Lower leg skin (tissue), 3 donors: ENCODE measurements around the gene PYGO2.

ENCODE experiments used
- POLR2A ChIP-seq, 2 donors: fragments of 450-650 bp; IDR thresholded peaks; one replicate each; pipeline ENCODE4 v1.6.1; 2016 to 2017; ENCODE audit warnings: antibody characterized with exemption in 2 of 2, mild to moderate bottlenecking in 1 of 2, moderate library complexity in 1 of 2
- TF ChIP-seq, protein P1 (sequence below), 3 donors: fragments of 450-650 bp; IDR thresholded peaks; one replicate each; pipeline ENCODE4 v1.5.1; 2016; ENCODE audit warnings: antibody characterized with exemption in 3 of 3, mild to moderate bottlenecking in 3 of 3, moderate library complexity in 2 of 3

DNA sequence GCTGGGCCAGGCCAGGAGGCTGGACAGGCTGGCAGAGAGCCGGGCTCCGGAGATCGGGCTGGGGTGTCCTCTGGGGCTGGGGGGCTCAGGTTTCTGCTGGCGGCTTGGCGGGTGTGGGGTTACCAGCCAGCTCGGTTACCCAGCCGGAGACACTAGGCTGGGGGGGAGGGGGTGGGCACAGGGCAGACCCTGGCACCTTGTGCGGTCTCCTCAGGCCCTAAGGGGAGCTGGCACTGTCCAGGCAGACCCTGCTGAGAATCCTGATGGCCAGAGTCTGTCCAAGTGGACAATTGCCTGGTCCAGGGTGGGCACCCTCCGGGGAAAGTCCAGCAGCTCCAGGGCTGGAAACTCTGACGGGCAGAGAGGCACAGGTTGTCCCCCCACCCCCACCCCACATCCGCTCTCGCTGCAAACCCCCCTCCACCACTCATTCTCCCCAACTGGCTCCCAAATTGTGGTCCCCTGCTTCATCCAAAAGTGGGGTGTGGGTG lies 47.7 kb upstream of the PYGO2 start:
- TF ChIP-seq, protein P1, sequence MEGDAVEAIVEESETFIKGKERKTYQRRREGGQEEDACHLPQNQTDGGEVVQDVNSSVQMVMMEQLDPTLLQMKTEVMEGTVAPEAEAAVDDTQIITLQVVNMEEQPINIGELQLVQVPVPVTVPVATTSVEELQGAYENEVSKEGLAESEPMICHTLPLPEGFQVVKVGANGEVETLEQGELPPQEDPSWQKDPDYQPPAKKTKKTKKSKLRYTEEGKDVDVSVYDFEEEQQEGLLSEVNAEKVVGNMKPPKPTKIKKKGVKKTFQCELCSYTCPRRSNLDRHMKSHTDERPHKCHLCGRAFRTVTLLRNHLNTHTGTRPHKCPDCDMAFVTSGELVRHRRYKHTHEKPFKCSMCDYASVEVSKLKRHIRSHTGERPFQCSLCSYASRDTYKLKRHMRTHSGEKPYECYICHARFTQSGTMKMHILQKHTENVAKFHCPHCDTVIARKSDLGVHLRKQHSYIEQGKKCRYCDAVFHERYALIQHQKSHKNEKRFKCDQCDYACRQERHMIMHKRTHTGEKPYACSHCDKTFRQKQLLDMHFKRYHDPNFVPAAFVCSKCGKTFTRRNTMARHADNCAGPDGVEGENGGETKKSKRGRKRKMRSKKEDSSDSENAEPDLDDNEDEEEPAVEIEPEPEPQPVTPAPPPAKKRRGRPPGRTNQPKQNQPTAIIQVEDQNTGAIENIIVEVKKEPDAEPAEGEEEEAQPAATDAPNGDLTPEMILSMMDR (IDR thresholded peaks at IDR 0.05): no peak
- TF ChIP-seq POLR2A (IDR thresholded peaks at IDR 0.05): no peak
